ENCODE measurements around the gene DISC1.
A peak's percentile ranks its signal among the peaks of the same experiment; 100 is the strongest.

The DISC1 gene

DNA sequence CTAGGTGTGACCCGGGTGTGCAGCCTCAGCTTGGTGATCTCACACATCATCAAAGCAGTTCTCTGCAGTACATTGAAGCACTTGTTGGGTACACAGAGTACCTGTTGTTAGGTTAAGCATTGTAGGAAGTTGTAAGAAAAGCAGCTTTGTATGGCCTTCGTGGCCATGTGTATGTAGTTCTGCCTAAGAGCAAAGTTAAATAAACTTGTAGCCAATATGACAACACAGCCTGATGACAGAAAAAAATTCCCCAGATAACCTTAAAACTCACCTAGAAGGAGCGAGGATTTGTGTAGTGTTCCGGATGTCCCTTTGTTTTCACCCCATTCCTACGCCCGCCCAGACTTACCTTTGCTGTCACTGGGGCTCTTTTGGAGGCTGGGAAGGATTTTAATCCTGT is 48.0 kb downstream of the DISC1 start:
- DNase-seq: no peak

DNA sequence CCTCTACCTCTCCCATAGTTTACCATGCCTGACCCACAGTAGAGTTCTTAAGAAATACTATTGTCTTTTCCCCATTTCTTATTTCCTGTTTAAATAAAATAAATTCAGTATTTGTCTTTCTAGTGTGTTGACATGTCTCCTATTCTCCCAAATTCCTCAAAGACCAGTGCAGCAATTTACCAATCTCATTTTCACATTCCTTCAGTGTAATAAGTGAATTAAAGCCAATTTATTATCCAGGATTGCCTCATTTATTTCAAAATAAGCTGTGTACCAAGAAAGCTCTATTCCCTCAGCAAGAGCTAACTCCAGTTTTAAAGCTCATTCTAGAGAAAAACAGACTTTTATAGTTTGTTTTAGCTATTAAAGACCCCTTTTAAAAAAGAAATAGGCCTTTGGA is 49.9 kb downstream of the DISC1 start:
- no peak for DNase-seq

DNA sequence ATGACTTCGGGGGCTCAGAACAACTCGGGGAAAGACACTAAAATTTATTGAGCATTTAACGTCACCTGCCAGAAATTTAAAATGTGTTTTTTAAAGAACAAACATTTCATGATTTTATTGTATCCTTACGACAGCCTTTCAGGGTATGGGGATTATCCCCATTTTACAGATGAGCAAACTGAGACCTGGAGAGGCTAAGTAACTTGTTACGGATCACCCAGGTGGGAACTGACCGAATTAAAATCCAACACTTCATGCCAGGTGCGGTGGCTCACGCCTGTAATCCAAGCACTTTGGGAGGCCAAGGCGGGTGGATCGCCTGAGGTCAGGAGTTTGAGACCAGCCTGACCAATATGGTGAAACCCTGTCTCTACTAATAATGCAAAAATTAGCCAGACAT is 50.9 kb downstream of the DISC1 start:
- no peak for DNase-seq

DNA sequence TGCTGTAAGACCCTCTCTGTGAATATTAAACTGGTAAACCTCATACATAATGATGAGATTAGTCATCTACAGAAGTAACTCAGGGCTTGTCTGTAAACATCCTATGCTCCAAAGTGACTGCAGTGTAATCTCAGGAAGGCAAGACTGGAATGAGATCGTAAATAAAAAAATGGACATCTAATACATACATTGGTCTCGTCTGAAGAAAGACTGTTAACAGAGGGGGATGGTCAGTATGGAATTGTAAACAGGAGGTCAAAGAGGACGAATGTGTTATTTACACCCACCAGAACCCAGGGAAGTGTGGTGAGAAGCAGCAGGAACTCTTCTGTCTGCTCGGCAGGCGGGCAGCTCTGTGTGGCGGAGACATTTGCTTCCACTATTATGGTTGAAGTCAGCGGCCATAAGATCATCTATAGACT is 51.4 kb downstream of the DISC1 start:
- DNase-seq: no peak

DNA sequence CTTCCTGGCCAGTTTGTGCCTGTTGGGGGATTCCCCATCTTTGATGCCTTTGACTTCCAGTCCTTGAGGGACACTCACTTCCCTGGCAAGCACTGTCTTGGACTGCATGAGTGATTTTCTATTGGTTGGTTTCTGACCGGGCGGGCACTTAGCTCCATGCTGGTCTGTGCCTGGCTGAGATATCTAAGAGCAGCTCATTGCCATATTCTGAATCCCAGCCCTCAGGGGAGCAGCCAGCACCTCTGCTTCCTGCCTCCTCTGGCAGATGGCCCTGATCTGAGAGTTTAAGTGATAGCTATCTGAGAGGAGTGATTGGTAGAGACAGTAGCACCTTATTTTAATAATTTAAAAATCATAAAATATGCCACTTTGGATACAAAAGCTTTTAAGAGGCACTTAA is 52.5 kb downstream of the DISC1 start:
- DNase-seq: no peak

DNA sequence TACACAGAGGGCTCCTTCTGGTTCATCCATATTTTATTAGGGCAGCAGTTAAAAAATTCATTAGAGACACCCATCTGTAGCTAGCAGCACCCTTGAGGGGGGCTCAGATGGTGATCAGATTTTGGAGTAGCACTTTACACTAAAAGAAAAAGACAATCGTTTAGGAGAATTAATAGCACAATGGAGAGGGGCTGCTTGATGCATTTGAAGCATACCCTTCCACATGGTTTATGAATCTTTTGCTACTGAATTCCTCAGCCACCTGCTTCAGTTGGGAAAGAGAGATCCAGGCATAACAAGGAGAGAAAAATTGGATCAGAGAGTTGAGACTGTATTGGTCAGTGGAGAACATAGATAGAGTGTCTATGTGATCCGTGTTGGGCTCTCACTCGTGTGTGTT is 54.4 kb downstream of the DISC1 start:
- DNase-seq: no peak

DNA sequence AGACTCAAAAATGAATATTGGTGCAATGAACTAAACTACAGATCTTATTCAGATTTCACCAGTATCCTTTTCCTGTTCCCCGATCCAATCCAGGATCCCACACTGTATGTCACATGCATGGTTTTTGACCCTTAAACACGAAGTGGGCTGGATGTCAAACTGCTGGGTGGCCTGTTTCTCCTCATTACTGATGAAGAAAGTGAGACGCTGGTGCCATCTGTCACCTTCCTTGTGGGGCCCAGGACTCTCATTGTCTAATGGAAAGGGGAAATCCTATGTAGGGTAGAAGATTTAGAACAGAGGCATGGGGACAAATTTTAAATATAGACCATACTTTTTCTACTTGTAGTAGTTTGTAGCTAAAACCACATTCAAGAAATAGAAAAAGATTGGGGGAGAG is 56.2 kb downstream of the DISC1 start:
- DNase-seq: no peak

DNA sequence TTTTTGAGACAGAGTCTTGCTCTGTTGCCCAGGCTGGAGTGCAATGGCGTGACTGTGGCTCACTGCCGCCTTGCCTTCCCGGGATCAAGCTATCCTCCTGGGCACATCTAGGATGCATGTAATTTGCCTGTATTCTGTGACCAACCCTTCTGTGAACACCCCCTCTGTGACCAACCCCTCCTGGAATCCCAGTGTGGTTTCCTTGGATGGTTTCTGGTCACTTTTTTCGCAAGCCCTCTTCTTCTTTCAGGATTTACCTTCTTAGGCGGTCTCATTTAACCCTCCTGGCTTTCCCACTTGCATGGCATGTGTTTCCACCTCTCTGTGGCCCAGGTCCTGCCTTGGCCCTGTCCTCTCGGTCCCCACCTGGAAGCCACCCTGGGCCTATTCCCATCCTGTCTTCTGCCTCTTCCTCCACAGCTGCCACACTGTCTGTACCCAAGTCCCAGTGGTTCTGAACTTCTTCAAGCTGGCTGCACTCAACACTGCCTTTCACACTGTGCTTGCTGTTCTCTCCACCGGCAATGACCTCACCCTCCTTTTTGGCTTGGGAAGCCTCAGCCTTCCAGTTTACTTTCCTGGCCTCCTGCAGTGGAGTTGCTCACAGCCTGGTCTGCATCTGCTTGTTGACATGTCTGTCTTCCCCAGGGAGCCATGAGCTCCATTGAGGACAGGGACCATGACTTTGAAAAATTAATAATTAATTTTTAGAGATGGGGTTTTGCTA is 57.0 kb downstream of the DISC1 start:
- no peak for DNase-seq

DNA sequence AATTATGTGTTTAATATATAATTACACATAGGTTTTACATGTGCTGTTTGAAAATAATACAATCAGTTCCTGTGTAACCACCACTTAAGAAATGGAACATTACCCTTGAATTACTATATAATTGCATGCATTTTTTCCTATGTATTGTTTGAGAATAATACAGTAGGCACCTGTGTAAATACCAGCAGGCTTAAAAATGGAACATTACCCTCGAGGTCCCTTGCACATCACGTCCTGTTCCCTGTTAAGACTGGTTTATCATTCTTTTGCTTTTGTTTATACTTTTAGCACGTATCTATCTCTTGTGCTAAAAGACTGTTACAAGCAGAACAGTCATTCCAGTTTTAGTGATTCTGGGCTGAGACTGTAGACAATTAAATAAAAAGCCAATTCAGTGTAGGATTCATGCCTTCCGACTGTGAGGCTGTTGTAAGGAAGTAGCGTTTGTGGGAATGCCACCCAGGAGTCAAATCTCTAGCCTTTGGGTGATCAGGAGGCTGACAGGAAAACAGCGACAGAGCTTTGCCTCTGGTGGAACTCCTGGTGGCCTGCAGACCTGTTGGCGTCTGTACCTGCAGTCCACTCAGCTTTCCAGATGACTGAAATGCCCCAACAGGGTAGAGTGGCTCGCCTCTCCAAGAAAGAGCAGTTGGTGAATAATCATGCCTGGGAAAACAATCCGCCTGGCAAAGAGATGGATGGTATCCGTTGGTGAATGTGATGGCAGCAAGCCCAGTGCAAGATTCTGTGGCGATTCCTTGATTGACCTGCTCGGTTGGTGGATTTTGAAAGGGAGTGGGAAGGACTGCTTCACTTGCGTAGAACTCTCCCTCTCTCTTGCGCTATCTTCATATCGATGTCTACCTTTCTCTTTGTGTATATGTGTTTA is 58.0 kb downstream of the DISC1 start:
- no peak for DNase-seq

DNA sequence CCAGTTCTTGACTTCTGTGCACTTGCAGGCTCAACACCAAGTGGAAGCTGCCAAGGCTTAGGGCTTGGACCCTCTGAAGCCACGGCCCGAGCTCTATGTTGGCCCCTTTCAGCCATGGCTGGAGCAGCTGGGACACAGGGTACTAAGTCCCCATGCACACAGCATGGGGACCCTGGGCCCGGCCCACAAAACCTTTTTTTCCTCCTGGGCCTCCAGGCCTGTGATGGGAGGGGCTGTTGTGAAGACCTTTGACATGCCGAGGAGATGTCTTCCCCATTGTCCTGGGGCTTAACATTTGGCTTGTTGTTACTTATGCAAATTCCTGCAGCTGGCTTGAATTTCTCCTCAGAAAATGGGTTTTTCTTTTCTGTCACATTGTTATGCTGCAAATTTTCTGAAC is 59.8 kb downstream of the DISC1 start:
- no peak for DNase-seq

DNA sequence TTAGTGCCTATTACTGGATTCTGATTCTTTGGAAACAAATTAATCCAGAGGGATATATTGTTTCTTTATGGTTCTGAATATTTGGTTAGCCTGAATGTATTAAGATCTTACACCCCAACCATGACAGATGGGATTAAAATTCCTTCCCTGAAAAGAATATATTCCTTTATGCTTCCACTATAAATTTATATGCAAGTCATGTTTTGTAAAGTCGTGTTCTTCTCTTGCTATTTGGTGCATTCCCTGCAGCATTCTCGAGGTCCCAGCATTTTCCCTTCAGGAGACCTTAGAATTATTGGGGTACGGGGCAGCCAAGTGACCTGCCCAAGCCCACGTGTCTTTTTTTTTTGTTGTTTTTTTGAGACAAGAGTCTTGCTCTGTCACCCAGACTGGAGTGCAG is 62.4 kb downstream of the DISC1 start:
- DNase-seq: no peak

DNA sequence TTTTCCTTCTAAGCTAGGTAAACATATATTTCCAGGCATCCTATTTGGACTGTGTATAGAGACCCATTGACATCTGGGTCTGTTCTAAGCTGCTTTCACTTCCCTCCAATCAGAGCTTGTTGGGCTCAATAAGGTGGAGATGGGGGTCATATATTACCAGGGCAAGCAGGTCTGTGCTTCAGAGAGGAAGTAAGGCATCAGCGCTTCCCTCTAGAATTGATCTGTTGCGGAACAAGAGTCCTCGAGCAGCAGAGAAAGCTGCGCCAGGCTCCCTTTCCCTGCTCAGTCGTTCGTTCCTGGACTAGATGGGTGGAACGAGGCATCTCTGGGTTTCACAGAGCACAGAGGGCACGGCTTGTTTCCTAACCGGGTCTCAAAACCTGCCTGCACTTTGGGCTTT is 63.5 kb downstream of the DISC1 start:
- no peak for DNase-seq

DNA sequence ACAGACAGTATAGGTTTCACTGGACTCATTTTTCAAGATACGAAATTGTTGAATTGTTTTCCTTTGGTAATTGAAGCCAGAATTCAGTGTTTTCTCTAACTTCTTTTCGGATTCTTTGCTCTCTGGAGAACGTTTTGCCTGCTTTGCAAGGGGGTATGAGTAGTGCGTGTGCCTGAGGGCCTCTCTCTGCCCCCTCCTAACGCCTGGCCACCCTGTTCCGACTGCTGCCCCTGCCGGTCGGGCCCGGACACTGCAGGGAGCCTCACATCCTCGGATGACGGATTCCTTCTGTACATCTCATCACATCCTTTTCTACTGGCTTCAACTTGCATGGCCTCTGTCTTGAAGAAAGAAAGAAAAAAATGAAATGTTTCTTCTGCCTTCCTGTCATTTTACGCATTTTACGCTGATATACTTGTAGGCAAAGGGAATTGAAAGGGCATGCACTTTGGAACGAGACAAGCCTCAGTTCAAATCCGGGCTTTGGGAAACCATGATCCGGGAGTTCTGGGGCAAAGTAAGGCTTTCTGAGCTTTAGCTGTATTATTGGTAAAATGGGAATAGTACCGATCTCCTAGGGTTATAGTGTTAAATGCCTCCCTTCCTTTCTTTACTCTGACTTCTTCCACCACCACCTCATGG is 65.1 kb downstream of the DISC1 start:
- no peak for DNase-seq

DNA sequence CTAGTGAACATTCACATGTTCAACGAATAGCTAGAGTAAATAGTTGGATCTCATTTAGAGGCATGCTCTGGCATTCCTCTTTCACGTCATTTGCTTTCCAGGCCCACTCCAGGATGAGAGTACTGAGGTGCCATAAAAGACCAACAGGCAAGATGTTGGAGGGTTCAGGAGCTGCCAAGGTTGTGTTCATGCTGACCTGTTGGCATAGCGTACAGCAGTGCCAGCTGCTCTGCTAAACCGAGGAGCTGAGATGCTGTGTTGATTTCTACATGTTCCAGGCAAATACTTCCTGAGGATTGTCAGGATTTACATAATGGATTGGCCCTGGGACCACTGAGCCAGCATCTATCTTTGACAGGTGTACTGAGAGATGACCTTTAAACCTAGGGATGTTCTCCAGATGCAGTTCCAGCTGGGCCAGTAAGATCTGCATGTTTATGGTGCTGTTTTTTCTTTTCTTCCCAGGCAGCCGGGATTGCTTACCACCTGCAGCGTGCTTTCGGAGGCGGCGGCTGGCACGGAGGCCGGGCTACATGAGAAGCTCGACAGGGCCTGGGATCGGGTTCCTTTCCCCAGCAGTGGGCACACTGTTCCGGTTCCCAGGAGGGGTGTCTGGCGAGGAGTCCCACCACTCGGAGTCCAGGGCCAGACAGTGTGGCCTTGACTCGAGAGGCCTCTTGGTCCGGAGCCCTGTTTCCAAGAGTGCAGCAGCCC is 66.9 kb downstream of the DISC1 start:
- DNase-seq: peak; percentile 55

DNA sequence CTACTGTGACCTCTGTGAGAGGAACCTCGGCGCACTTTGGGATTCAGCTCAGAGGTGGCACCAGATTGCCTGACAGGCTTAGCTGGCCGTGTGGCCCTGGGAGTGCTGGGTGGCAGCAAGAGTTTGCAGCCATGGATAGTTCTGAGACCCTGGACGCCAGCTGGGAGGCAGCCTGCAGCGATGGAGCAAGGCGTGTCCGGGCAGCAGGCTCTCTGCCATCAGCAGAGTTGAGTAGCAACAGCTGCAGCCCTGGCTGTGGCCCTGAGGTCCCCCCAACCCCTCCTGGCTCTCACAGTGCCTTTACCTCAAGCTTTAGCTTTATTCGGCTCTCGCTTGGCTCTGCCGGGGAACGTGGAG is 67.5 kb downstream of the DISC1 start:
- peak; percentile 90 for DNase-seq

DNA sequence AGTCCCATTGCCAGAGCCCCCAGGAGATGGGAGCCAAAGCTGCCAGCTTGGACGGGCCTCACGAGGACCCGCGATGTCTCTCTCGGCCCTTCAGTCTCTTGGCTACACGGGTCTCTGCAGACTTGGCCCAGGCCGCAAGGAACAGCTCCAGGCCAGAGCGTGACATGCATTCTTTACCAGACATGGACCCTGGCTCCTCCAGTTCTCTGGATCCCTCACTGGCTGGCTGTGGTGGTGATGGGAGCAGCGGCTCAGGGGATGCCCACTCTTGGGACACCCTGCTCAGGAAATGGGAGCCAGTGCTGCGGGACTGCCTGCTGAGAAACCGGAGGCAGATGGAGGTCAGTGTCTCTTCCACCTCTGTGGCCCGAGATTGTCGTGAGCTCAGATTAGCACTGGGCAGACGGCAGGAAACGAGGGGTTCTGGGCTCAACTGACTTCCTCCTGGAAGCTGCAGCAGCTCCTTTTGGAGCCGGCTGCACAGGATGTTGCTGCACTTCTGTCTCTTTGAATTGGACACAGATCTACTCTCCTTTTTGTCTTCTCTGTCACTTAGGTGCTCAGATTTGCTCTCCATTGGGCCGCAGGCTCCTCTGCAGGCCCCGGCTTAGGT is 68.0 kb downstream of the DISC1 start:
- no peak for DNase-seq

DNA sequence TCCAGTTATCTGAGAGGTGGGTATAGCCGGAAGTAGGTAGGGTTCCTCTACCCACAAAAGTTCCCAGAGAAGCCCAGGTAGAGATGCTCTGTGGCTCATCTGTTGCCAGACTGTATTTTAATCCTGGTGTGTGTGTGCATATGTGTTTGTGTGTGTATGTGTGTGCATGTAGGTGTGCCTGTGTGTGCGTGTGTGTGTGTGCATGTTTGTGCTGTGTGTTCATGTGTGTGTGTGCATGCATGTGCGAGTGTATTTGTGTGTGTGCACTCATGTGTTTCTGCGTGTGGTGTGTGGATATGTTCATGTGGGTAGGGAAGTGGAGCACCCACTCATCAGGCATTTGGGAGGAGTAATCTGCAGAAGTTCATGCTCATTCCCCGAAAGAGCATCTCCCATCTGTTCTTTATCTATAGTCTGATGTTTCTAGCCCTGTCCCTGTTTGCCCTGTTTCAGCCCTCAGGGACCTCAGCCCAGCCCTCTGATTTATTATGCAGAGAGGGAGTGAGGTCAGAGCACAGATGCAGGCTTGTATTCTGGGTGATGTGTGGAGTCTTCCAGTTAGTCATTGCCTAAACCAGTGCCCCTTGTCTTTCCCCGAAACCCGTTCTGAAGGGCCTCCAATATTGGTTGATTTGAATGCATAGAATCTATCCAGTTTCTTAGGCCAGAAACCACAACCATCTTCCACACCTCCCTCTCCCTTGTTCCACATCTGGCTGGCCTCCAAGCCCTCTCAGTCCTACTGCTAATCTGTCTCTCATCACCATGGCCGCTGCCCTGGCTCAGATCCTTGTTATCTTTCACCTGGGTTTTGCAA is 69.1 kb downstream of the DISC1 start:
- DNase-seq: peak; percentile 91

DNA sequence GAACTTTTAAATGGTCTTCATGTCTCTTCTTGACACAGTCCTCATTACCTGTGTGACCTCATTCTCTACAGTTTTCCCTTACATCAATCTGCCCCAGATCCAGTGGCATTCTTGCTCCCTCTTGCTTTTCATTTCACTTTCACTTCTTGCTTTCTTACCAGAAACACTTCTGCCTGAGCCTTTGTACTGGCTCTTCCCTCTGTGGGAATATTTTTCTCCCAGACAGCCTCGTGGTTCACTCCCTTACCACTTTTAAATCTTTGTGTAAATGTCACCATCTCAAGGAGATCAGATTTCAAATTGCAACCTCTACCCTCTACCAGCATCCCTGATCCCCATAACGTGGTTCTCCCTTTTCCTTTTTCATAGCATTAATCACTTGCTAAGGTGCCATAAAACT is 73.2 kb downstream of the DISC1 start:
- DNase-seq: no peak

DNA sequence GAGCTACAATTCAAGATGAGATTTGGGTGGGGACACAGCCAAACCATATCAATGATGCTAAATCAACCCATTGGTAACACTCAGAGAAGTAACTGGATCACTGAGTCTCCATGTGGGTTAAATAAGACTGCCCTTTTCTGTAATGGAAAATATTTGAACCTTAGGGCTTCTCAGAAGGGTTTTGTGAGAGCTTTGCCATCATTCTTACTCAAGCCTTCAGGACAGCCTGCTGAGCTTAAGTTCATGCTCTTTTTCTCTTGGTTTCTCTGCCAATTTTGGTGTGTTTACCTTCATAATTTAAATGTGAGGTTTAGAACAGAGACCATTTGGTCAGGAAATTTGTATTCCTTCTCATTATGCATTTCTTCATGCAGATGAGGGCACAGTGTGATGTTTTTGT is 74.7 kb downstream of the DISC1 start:
- no peak for DNase-seq

DNA sequence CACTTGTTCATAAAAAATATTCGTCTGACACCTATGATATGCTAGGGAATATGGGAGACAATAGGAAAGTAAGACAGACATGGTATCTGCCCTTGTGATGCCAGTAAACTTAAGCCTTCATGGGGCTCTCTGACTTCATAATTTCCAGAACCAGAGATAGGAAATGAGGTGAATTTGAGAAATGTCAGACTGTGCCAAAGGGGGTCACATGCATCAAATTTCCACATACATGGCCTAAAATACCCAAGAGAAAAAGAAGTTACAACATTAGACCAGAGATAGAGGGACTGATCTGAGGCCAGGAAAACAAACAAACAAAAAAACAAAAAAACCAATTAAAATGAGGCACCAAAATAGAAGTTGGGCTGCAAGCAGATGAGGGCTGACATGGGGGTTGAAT is 75.7 kb downstream of the DISC1 start:
- DNase-seq: no peak

DNA sequence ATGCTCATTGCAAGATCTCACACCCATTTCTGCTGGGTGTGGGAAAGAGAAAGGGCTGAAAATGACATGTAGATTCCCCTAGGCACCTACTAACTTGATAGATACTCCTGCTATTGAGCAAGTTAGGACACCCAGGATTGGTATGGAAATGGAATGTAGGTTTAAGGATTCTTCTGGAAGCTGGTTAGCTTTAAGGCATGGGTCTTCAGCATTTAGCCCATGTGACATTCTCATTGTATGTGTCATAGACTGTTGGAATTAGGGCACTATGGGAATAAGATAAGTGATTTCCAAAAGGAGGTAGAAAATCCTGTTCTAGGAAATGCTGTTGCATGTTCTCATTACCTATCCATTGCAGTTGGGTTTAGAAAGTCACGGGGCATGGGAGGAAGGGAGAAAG is 76.2 kb downstream of the DISC1 start:
- DNase-seq: no peak

Data from NCI-H1694 (cell line).